Progenitor cell of endocrine pancreas (in vitro differentiated cells): ENCODE results near the gene GRSF1. TPM values are rescaled to one million over a fixed set of nuclear protein-coding genes. Genes with fewer than 3 reads are reported as not detected.

ENCODE experiments used
- DNase-seq: peaks from one replicate; pipeline ENCODE4 v3.0.0; 2021; ENCODE audit warnings: low spot score; ENCODE audit not compliant: unreplicated experiment
- H3K27ac Mint-ChIP-seq: 2 replicates; pipeline ENCODE4 v1.8.0; 2021; ENCODE audit warnings: mild to moderate bottlenecking, moderate library complexity, mixed read lengths
- H3K27me3 Mint-ChIP-seq: 2 replicates; pipeline ENCODE4 v1.8.0; 2021; ENCODE audit warnings: mixed read lengths
- H3K36me3 Mint-ChIP-seq: 2 replicates; pipeline ENCODE4 v1.8.0; 2022; ENCODE audit warnings: mixed read lengths; ENCODE audit not compliant: insufficient read depth
- H3K4me1 Mint-ChIP-seq: 2 replicates; pipeline ENCODE4 v1.8.0; 2021; ENCODE audit warnings: low read depth, mixed read lengths
- H3K4me3 Mint-ChIP-seq: 2 replicates; pipeline ENCODE4 v1.8.0; 2021; ENCODE audit warnings: low read depth, mild to moderate bottlenecking, moderate library complexity, mixed read lengths
- H3K9me3 Mint-ChIP-seq: 2 replicates; pipeline ENCODE4 v1.8.0; 2021; ENCODE audit warnings: low read depth, mixed read lengths
- CTCF ChIP-seq: fragments of 200-600 bp; sonication (generic); IDR thresholded peaks from one replicate; pipeline ENCODE4 v1.5.0; 2021; ENCODE audit warnings: antibody characterized with exemption, mild to moderate bottlenecking; ENCODE audit not compliant: unreplicated experiment
- total RNA-seq: library from RNA; stranded (reverse); gene quantifications from 2 replicates; pipeline ENCODE4 v1.2.1, GENCODE V29; 2021

The GRSF1 gene
- total RNA-seq, 1 donor from 2014 or later, result 87.8 TPM

DNA sequence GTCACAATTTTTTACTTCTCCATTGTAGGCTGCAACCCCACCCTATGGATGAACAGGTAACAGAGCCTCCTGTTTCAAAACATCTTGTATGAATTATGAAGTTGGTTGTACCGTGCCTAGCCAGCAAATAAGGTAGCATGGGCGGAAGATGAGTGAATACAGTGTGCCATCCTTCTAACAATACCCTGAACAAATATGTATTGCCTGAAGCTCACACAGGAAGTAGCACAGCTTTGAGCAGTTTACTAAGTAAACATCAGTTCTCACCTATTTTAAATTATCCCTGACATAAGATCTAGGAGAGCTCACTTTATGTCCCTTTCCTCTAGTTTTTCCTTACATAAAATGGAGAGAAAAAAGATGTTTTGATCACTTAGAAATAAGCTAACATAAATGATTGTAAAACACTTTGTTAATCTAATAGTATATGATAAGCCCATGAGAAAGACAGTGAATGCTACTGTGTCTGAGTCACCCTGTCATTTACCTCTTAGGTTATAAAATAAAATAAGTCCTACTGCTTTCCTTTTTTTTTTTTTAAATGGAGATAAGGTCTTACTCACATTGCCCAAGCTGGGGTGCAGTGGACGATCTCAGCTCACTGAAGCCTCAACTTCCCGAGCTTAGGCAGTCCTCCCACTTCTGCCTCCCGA is 36.6 kb downstream of the GRSF1 start:
- TF ChIP-seq CTCF, result no peak
- H3K27ac Mint-ChIP-seq, result no peak overlapping the region
- H3K36me3 Mint-ChIP-seq, result peaks cover 9% of the 10 kb centered on the region
- no peak overlapping the region for H3K4me3 Mint-ChIP-seq
- no peaks in the 10 kb centered on the region for H3K9me3 Mint-ChIP-seq
- H3K27me3 Mint-ChIP-seq, result no peaks in the 10 kb centered on the region
- DNase-seq, result no peak
- peaks cover 7% of the 10 kb centered on the region for H3K4me1 Mint-ChIP-seq

DNA sequence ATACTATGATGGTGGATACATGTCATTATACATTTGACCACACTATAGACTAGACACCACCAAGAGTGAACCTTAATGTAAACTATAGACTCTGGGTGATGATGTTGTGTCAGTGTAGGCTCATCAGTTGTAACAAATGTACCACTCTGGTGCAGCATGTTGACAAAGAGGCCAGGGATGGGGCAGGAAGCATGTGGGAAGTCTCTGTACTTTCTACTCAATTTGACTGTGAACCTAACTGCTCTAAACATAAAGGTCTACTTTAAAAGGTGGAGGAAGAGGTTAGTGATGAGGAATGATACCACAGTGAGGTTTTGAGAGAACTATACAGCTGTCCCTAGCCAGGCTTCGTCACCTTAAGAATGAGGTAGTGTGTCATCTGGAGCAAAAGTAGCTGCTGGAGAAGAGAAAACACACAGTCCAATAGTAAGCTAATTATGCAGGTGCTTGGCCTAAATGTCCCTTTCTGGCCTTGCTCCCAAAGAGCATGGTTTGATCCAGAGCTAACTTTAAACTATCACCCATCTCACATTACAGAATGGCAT is 38.4 kb downstream of the GRSF1 start:
- H3K9me3 Mint-ChIP-seq, result no peaks in the 10 kb centered on the region
- peaks cover 1% of the 10 kb centered on the region for H3K4me1 Mint-ChIP-seq
- H3K27ac Mint-ChIP-seq, result no peak overlapping the region
- no peaks in the 10 kb centered on the region for H3K27me3 Mint-ChIP-seq
- no peak for DNase-seq
- H3K4me3 Mint-ChIP-seq, result no peak overlapping the region
- H3K36me3 Mint-ChIP-seq, result peaks cover 12% of the 10 kb centered on the region
- no peak for TF ChIP-seq CTCF

DNA sequence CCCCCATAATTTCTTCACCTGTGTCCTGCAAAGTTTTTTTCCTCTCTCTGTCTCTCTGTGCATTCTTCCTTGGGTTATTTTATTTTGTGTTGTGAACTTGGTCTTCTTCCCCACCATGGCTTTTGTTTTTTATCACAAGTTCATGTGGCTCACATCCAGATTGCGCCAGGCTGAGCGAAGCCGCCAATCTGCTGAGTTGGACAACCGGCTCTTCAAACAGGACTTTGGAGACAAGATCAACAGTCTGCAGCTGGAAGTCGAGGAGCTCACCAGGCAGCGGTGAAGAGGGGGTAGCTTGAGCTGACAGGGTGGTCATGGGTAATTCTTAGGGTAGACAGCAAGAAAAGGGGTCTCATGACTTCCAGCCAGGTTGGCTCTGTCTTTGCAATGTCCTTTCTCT is 46.1 kb downstream of the GRSF1 start:
- Mint-ChIP-seq H3K9me3 (no peaks in the 10 kb centered on the region), H3K36me3 (peaks cover 17% of the 10 kb centered on the region), H3K27me3 (no peaks in the 10 kb centered on the region), H3K4me3 (no peak overlapping the region), H3K4me1 (no peaks in the 10 kb centered on the region), H3K27ac (no peak overlapping the region)
- TF ChIP-seq CTCF, result no peak
- DNase-seq, result no peak

GRCh38 chr4:70788733-70789132 is 51.0 kb downstream of the GRSF1 start:
- no peak overlapping the region for H3K4me3 Mint-ChIP-seq
- no peaks in the 10 kb centered on the region for H3K27me3 Mint-ChIP-seq
- H3K36me3 Mint-ChIP-seq, result peaks cover 17% of the 10 kb centered on the region
- no peak for TF ChIP-seq CTCF
- H3K4me1 Mint-ChIP-seq, result no peaks in the 10 kb centered on the region
- no peak for DNase-seq
- H3K9me3 Mint-ChIP-seq, result no peaks in the 10 kb centered on the region
- H3K27ac Mint-ChIP-seq, result no peak overlapping the region

DNA sequence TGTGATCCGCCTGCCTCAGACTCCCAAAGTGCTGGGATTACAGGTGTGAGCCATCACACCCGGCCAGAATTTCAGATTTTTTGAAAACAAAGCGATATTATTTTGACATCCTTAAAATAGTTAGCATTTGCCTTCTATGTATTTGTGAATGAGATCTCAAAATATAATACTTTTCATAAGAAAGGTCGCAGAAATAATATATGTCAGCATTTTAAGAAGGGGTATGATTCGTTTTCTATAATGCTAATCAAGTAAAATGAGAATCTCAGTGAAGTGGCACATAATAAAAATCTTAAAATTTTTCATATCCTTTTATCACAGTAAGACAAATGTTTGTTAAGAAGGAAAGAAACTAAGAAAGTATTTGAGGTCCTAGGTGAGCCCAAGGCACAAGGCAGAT is 52.2 kb downstream of the GRSF1 start:
- H3K4me3 Mint-ChIP-seq, result no peak overlapping the region
- no peaks in the 10 kb centered on the region for H3K4me1 Mint-ChIP-seq
- H3K27me3 Mint-ChIP-seq, result no peaks in the 10 kb centered on the region
- no peaks in the 10 kb centered on the region for H3K9me3 Mint-ChIP-seq
- TF ChIP-seq CTCF, result no peak
- no peak overlapping the region for H3K27ac Mint-ChIP-seq
- DNase-seq, result no peak
- peaks cover 15% of the 10 kb centered on the region for H3K36me3 Mint-ChIP-seq
